ENCODE measurements around the gene GPANK1. TPM values are rescaled to one million over a fixed set of nuclear protein-coding genes. Genes with fewer than 3 reads are reported as not detected.

The GPANK1 gene
- total and polyA plus RNA-seq, 9 of the 15 experiments (the other 6 are each of a cell fraction or from before 2014, with no cell fraction given) = 32.2 to 111 (median 46.3) TPM

GRCh38 chr6:31665501-31666336 lies 922 bp upstream of the GPANK1 start, which contains the start of gene CSNK2B (continued):
- peak; percentile 70; the same call in 1 of the 2 replicates for TF ChIP-seq ZNF133 (CRISPR knock-in tag; IDR thresholded peaks at IDR 0.05)
- no peak for TF ChIP-seq BACH1 (tag; IDR thresholded peaks at IDR 0.05)
- TF ChIP-seq ZNF282 (CRISPR knock-in tag; IDR thresholded peaks at IDR 0.05) = no peak
- no peak for TF ChIP-seq KLF16 (IDR thresholded peaks at IDR 0.05)
- TF ChIP-seq ARID1B (IDR thresholded peaks at IDR 0.05) = no peak
- TF ChIP-seq HNRNPL (IDR thresholded peaks at IDR 0.05; ENCODE audit: low read depth, low read length) = no peak
- peak; percentile 99 for TF ChIP-seq MAZ (CRISPR knock-in tag; conservative IDR thresholded peaks at IDR 0.05 in 1 of 2, IDR thresholded peaks at IDR 0.05 in 1 of 2)
- TF ChIP-seq LCOR (CRISPR knock-in tag; IDR thresholded peaks at IDR 0.05) = peak; percentile 67; the same call in 1 of the 2 replicates
- peak; percentile 3; the same call in 1 of the 2 replicates for TF ChIP-seq NFIX (CRISPR knock-in tag; IDR thresholded peaks at IDR 0.05; ENCODE audit: low read depth)
- TF ChIP-seq EHMT2 (IDR thresholded peaks at IDR 0.05) = no peak
- no peak for TF ChIP-seq ZNF699 (CRISPR knock-in tag; IDR thresholded peaks at IDR 0.05; ENCODE audit: insufficient replicate concordance)
- TF ChIP-seq KDM2B (CRISPR knock-in tag; IDR thresholded peaks at IDR 0.05) = no peak
- TF ChIP-seq NONO (IDR thresholded peaks at IDR 0.05; ENCODE audit: low read depth in 2 of 2, low read length in 1 of 2) = peak in 1 of 2 experiments; percentile 75; a peak in 2 of 4 replicates
- TF ChIP-seq SAFB2 (IDR thresholded peaks at IDR 0.05; ENCODE audit: borderline replicate concordance, low read depth, low read length, severe bottlenecking) = no peak
- peak; percentile 57; the same call in 1 of the 2 replicates for TF ChIP-seq ZNF445 (CRISPR knock-in tag; IDR thresholded peaks at IDR 0.05; ENCODE audit: low read depth)
- no peak for TF ChIP-seq CCNT2 (IDR thresholded peaks at IDR 0.05; ENCODE audit: borderline replicate concordance, extremely low read depth, insufficient read length, low read depth, low read length)
- TF ChIP-seq ARNT (IDR thresholded peaks at IDR 0.05) = no peak; a peak in 1 of 4 replicates
- peak; percentile 6; the same call in 1 of the 2 replicates for TF ChIP-seq ZBTB43 (CRISPR knock-in tag; IDR thresholded peaks at IDR 0.05)
- TF ChIP-seq ZNF212 (CRISPR knock-in tag; IDR thresholded peaks at IDR 0.05) = peak; percentile 79; the same call in 1 of the 2 replicates
- no peak for TF ChIP-seq ZNF311 (CRISPR knock-in tag; IDR thresholded peaks at IDR 0.05)
- peak; percentile 3; the same call in 1 of the 2 replicates for TF ChIP-seq MEF2A (IDR thresholded peaks at IDR 0.05; ENCODE audit: control insufficient read depth, low read depth, low read length)
- TF ChIP-seq BDP1 (IDR thresholded peaks at IDR 0.05; ENCODE audit: insufficient read depth, insufficient read length) = no peak
- TF ChIP-seq PHB (CRISPR knock-in tag; IDR thresholded peaks at IDR 0.05) = peak; percentile 96
- no peak for TF ChIP-seq ZNF124 (CRISPR knock-in tag; IDR thresholded peaks at IDR 0.05)
- no peak for TF ChIP-seq ZNF780A (CRISPR knock-in tag; IDR thresholded peaks at IDR 0.05)
- TF ChIP-seq NR0B1 (IDR thresholded peaks at IDR 0.05; ENCODE audit: partially characterized antibody) = no peak
- TF ChIP-seq FUS (optimal IDR thresholded peaks at IDR 0.05; ENCODE audit: low read depth, low read length) = no peak
